ENCODE measurements around the gene ZNF292.
A peak's percentile ranks its signal among the peaks of the same experiment; 100 is the strongest.
"Not testable (repeated sequence)": the region's sequence is repeated elsewhere in the genome, so short reads cannot be mapped to it uniquely, and the experiment has no call there.

Gene ZNF292

GRCh38 chr6:87181903-87182302, 26.5 kb downstream of the ZNF292 start:
- TF ChIP-seq GATA1 (IDR thresholded peaks at IDR 0.05; ENCODE audit: low read depth, low read length): no peak
- no peak for TF ChIP-seq POLR2A (IDR thresholded peaks at IDR 0.05; ENCODE audit: low read length)
- DNase-seq: no peak

- TF ChIP-seq POLR2A (IDR thresholded peaks at IDR 0.05; ENCODE audit: low read length) (no peak), GATA1 (IDR thresholded peaks at IDR 0.05; ENCODE audit: low read depth, low read length) (no peak)
- no peak for DNase-seq
Observed at GRCh38 chr6:87182321-87182720, 27.0 kb downstream of the ZNF292 start.

GRCh38 chr6:87182940-87183339, 27.6 kb downstream of the ZNF292 start:
- TF ChIP-seq POLR2A (IDR thresholded peaks at IDR 0.05; ENCODE audit: low read length) (no peak), GATA1 (IDR thresholded peaks at IDR 0.05; ENCODE audit: low read depth, low read length) (no peak)
- no peak for DNase-seq

GRCh38 chr6:87183687-87184086, 28.3 kb downstream of the ZNF292 start:
- DNase-seq: no peak
- TF ChIP-seq GATA1 (IDR thresholded peaks at IDR 0.05; ENCODE audit: low read depth, low read length) (no peak), POLR2A (IDR thresholded peaks at IDR 0.05; ENCODE audit: low read length) (no peak)

- peak; percentile 4 to 19 for DNase-seq
- TF ChIP-seq GATA1 (IDR thresholded peaks at IDR 0.05; ENCODE audit: low read depth, low read length): no peak
- no peak for TF ChIP-seq POLR2A (IDR thresholded peaks at IDR 0.05; ENCODE audit: low read length)
Observed at GRCh38 chr6:87184762-87185250, 29.4 kb downstream of the ZNF292 start.

GRCh38 chr6:87196275-87196842, 41.0 kb downstream of the ZNF292 start:
- no peak for DNase-seq
- TF ChIP-seq POLR2A (IDR thresholded peaks at IDR 0.05; ENCODE audit: low read length): no peak

- TF ChIP-seq GATA1 (IDR thresholded peaks at IDR 0.05; ENCODE audit: low read depth, low read length) (no peak), POLR2A (IDR thresholded peaks at IDR 0.05; ENCODE audit: low read length) (no peak)
- DNase-seq: no peak
Observed at GRCh38 chr6:87197547-87197946, 42.2 kb downstream of the ZNF292 start.

- not testable (repeated sequence) for DNase-seq
Observed at GRCh38 chr6:87198022-87198810, 42.9 kb downstream of the ZNF292 start.

GRCh38 chr6:87199787-87200186, 44.4 kb downstream of the ZNF292 start:
- TF ChIP-seq POLR2A (IDR thresholded peaks at IDR 0.05; ENCODE audit: low read length) (no peak), GATA1 (IDR thresholded peaks at IDR 0.05; ENCODE audit: low read depth, low read length) (no peak)
- DNase-seq: no peak

GRCh38 chr6:87200469-87201175, 45.3 kb downstream of the ZNF292 start:
- peak; percentile 11 to 12 for DNase-seq
- TF ChIP-seq POLR2A (IDR thresholded peaks at IDR 0.05; ENCODE audit: low read length) (no peak), GATA1 (IDR thresholded peaks at IDR 0.05; ENCODE audit: low read depth, low read length) (no peak)

- TF ChIP-seq POLR2A (IDR thresholded peaks at IDR 0.05; ENCODE audit: low read length): no peak
- no peak for TF ChIP-seq GATA1 (IDR thresholded peaks at IDR 0.05; ENCODE audit: low read depth, low read length)
- DNase-seq: no peak
Observed at GRCh38 chr6:87203448-87204023, 48.2 kb downstream of the ZNF292 start.

- no peak for DNase-seq
- no peak for TF ChIP-seq POLR2A (IDR thresholded peaks at IDR 0.05; ENCODE audit: low read length)
- TF ChIP-seq GATA1 (IDR thresholded peaks at IDR 0.05; ENCODE audit: low read depth, low read length): no peak
Observed at GRCh38 chr6:87209812-87210211, 54.4 kb downstream of the ZNF292 start.

- no peak for TF ChIP-seq GATA1 (IDR thresholded peaks at IDR 0.05; ENCODE audit: low read depth, low read length)
- TF ChIP-seq POLR2A (IDR thresholded peaks at IDR 0.05; ENCODE audit: low read length): no peak
- no peak for DNase-seq
Observed at GRCh38 chr6:87210979-87211378, 55.6 kb downstream of the ZNF292 start.

GRCh38 chr6:87212596-87212995, 57.2 kb downstream of the ZNF292 start:
- no peak for DNase-seq
- TF ChIP-seq GATA1 (IDR thresholded peaks at IDR 0.05; ENCODE audit: low read depth, low read length) (no peak), POLR2A (IDR thresholded peaks at IDR 0.05; ENCODE audit: low read length) (no peak)

Data from erythroblast (primary cell).